H1 (cell line): Measurements from ENCODE around the gene HES2. TPM values are rescaled to one million over a fixed set of nuclear protein-coding genes. Genes with fewer than 3 reads are reported as not detected.

Experiments
- CTCF ChIA-PET: fragments of 300-600 bp; sonication (Branson Sonifier 250); formaldehyde crosslinking; loops from one replicate; lab custom pipeline; 2021; ENCODE audit not compliant: partially characterized antibody; lab: Charles Lee
- POLR2A ChIA-PET: fragments of 300-600 bp; sonication (Branson Sonifier 250); formaldehyde crosslinking; loops from one replicate; lab custom pipeline; 2021; ENCODE audit warnings: inconsistent platforms; ENCODE audit not compliant: partially characterized antibody; lab: Charles Lee
- DNase-seq, 2 experiments: peaks; one replicate each; pipeline versions ENCODE4 v3.0.0 to v3.0.0-alpha.2; 2010 to 2022; ENCODE audit warnings: low spot score in 2 of 2, low read depth in 1 of 2, mixed read lengths in 1 of 2
- FAIRE-seq: peaks from 2 replicates; lab custom pipeline; 2011; peaks lifted over from hg19 to GRCh38; lab: Jason Lieb, UNC
- H2AFZ ChIP-seq: 2 replicates; pipeline ENCODE4 v1.8.1; 2012; ENCODE audit warnings: low read length, inconsistent platforms
- H2AK5ac ChIP-seq: 2 replicates; pipeline ENCODE4 v1.6.1; 2013; ENCODE audit warnings: low read depth, low read length
- H2BK120ac ChIP-seq: replicated peaks from 2 replicates; pipeline ENCODE3; 2013; ENCODE audit warnings: low read depth, low read length, inconsistent platforms
- H2BK12ac ChIP-seq: 2 replicates; pipeline ENCODE4 v1.6.1; 2013; ENCODE audit warnings: low read depth, low read length
- H2BK15ac ChIP-seq: 2 replicates; pipeline ENCODE4 v1.6.1; 2013; ENCODE audit warnings: low read length
- H2BK20ac ChIP-seq: 2 replicates; pipeline ENCODE4 v1.6.1; 2013; ENCODE audit warnings: low read length
- H2BK5ac ChIP-seq: 2 replicates; pipeline ENCODE4 v1.6.1; 2013; ENCODE audit warnings: low read depth, low read length
- H3K14ac ChIP-seq: 2 replicates; pipeline ENCODE4 v1.6.1; 2013; ENCODE audit warnings: inconsistent platforms; ENCODE audit not compliant: insufficient read length
- H3K18ac ChIP-seq: 2 replicates; pipeline ENCODE4 v1.6.1; 2013; ENCODE audit warnings: low read length; ENCODE audit errors: extremely low read depth
- H3K23ac ChIP-seq: 2 replicates; pipeline ENCODE4 v1.6.1; 2013; ENCODE audit warnings: inconsistent platforms; ENCODE audit not compliant: insufficient read length
- H3K23me2 ChIP-seq: 2 replicates; pipeline ENCODE4 v1.6.1; 2013; ENCODE audit warnings: low read depth, low read length
- H3K27ac ChIP-seq: 2 replicates; pipeline ENCODE4 v1.6.1; 2011; ENCODE audit warnings: low read depth, low read length, inconsistent platforms
- H3K27me3 ChIP-seq, 4 experiments: replicated peaks in 1 of 4; 1 replicate in 1 of 4; 2 replicates in 3 of 4; pipeline versions ENCODE4 v1.6.1 to v1.8.1; 2011 to 2013; ENCODE audit warnings: low read length in 3 of 4, mild to moderate bottlenecking in 3 of 4, inconsistent platforms in 2 of 4, mixed read lengths in 2 of 4, moderate library complexity in 1 of 4; ENCODE audit not compliant: control insufficient read depth in 3 of 4, insufficient read depth in 3 of 4; ENCODE audit errors: extremely low read depth in 1 of 4
- H3K36me3 ChIP-seq, 4 experiments: 2 replicates each; pipeline versions ENCODE4 v1.6.1 to v1.8.1; 2011 to 2013; ENCODE audit warnings: mild to moderate bottlenecking in 4 of 4, low read length in 3 of 4, moderate library complexity in 2 of 4, control low read depth in 1 of 4, inconsistent platforms in 1 of 4; ENCODE audit not compliant: insufficient read depth in 4 of 4, control insufficient read depth in 2 of 4
- H3K4ac ChIP-seq: replicated peaks from 2 replicates; pipeline ENCODE3; 2013; ENCODE audit warnings: low read length, low read depth, mixed read lengths, inconsistent platforms; ENCODE audit not compliant: insufficient read length
- H3K4me1 ChIP-seq, 4 experiments: replicated peaks in 1 of 4; 1 replicate in 1 of 4; 2 replicates in 3 of 4; pipeline versions ENCODE4 v1.6.1 to v1.8.1; 2011 to 2013; ENCODE audit warnings: low read length in 3 of 4, inconsistent platforms in 2 of 4, mixed read lengths in 1 of 4; ENCODE audit not compliant: insufficient read depth in 4 of 4, control insufficient read depth in 3 of 4
- H3K4me2 ChIP-seq, 2 experiments: 2 replicates each; pipeline versions ENCODE4 v1.6.1 to v1.8.1; 2011 to 2013; ENCODE audit warnings: low read depth in 2 of 2, low read length in 2 of 2, control low read depth in 1 of 2, inconsistent platforms in 1 of 2, mild to moderate bottlenecking in 1 of 2; ENCODE audit not compliant: insufficient read depth in 1 of 2
- H3K4me3 ChIP-seq, 4 experiments: fragments of 200-600, 300-600 bp in 1 of 4; sonication (generic), shearing (Covaris generic), sonication (Bioruptor Twin) in 1 of 4; 2 replicates each; pipeline versions ENCODE4 v1.5.1 to v1.8.1; 2011 to 2016; ENCODE audit warnings: low read length in 4 of 4, low read depth in 3 of 4, control low read depth in 2 of 4, inconsistent platforms in 2 of 4, mild to moderate bottlenecking in 2 of 4, mixed read lengths in 1 of 4, moderate library complexity in 1 of 4; ENCODE audit not compliant: insufficient read depth in 2 of 4; ENCODE audit errors: extremely low read depth in 1 of 4
- H3K56ac ChIP-seq: replicated peaks from 2 replicates; pipeline ENCODE3; 2013; ENCODE audit warnings: low read depth, mild to moderate bottlenecking, mixed read lengths, low read length, inconsistent platforms; ENCODE audit not compliant: insufficient read length
- H3K79me1 ChIP-seq: 2 replicates; pipeline ENCODE4 v1.6.1; 2013; ENCODE audit warnings: low read depth, low read length, control low read depth
- H3K79me2 ChIP-seq, 2 experiments: 2 replicates each; pipeline versions ENCODE4 v1.6.1 to v1.8.1; 2012 to 2013; ENCODE audit warnings: low read length in 2 of 2, mild to moderate bottlenecking in 2 of 2, inconsistent platforms in 1 of 2; ENCODE audit not compliant: insufficient read depth in 2 of 2, control insufficient read depth in 1 of 2
- H3K9ac ChIP-seq, 4 experiments: replicated peaks in 1 of 4; 1 replicate in 1 of 4; 2 replicates in 3 of 4; pipeline versions ENCODE4 v1.6.1 to v1.8.1; 2011 to 2013; ENCODE audit warnings: low read depth in 3 of 4, low read length in 3 of 4, control low read depth in 2 of 4, mild to moderate bottlenecking in 2 of 4, moderate library complexity in 2 of 4, inconsistent platforms in 1 of 4; ENCODE audit errors: extremely low read depth in 1 of 4
- H3K9me3 ChIP-seq, 2 experiments: 2 replicates each; pipeline versions ENCODE4 v1.6.1 to v1.8.1; 2012 to 2013; ENCODE audit warnings: mild to moderate bottlenecking in 2 of 2, moderate library complexity in 2 of 2, control low read depth in 1 of 2, inconsistent platforms in 1 of 2, low read depth in 1 of 2, low read length in 1 of 2, mixed read lengths in 1 of 2; ENCODE audit not compliant: insufficient read depth in 2 of 2
- H4K20me1 ChIP-seq, 2 experiments: replicated peaks in 1 of 2; 2 replicates each; pipeline versions ENCODE3 to v1.8.1; 2011 to 2013; ENCODE audit warnings: inconsistent platforms in 2 of 2, low read length in 2 of 2, mild to moderate bottlenecking in 1 of 2; ENCODE audit not compliant: insufficient read depth in 2 of 2, control insufficient read depth in 1 of 2
- H4K5ac ChIP-seq: 2 replicates; pipeline ENCODE4 v1.6.1; 2013; ENCODE audit warnings: low read length, low read depth, mixed read lengths, inconsistent platforms; ENCODE audit not compliant: insufficient read length
- H4K8ac ChIP-seq: 2 replicates; pipeline ENCODE4 v1.8.0; 2013; ENCODE audit warnings: mild to moderate bottlenecking, moderate library complexity, low read length, inconsistent platforms; ENCODE audit not compliant: insufficient read depth; ENCODE audit errors: extremely low read depth
- H4K91ac ChIP-seq: replicated peaks from 2 replicates; pipeline ENCODE3; 2013; ENCODE audit warnings: low read length, mixed read lengths, inconsistent platforms; ENCODE audit not compliant: insufficient read length
- EZH2 ChIP-seq: fragments of 200-600 bp; sonication (generic); IDR thresholded peaks from 2 replicates; pipeline ENCODE4 v1.7.1; 2012; ENCODE audit warnings: low read depth, mild to moderate bottlenecking, moderate library complexity, low read length, inconsistent platforms; ENCODE audit not compliant: severe bottlenecking
- FOSL1 ChIP-seq: IDR thresholded peaks from 2 replicates; pipeline ENCODE4 v1.6.1; 2011; ENCODE audit warnings: mild to moderate bottlenecking, low read depth, low read length, moderate library complexity; ENCODE audit not compliant: insufficient read depth
- JUN ChIP-seq: IDR thresholded peaks from 2 replicates; pipeline ENCODE4 v1.6.1; 2011; ENCODE audit warnings: low read depth, mild to moderate bottlenecking, improper control_type of control experiment, low read length
- NANOG ChIP-seq: IDR thresholded peaks from 2 replicates; pipeline ENCODE4 v1.6.1; 2011; ENCODE audit warnings: low read length, low read depth, mild to moderate bottlenecking, inconsistent platforms; ENCODE audit not compliant: insufficient read depth, poor library complexity, severe bottlenecking
- POU5F1 ChIP-seq: IDR thresholded peaks from 2 replicates; pipeline ENCODE4 v1.6.1; 2011; ENCODE audit warnings: low read depth, mild to moderate bottlenecking, low read length, moderate library complexity
- RNF2 ChIP-seq: fragments of 200-900, 300-1000 bp; sonication (generic); IDR thresholded peaks from 2 replicates; pipeline ENCODE4 v1.7.1; 2016; ENCODE audit warnings: borderline replicate concordance, low read depth, mild to moderate bottlenecking, antibody characterized with exemption, low read length; ENCODE audit not compliant: poor library complexity, severe bottlenecking; ENCODE audit errors: missing control alignments
- USF2 ChIP-seq: IDR thresholded peaks from 2 replicates; pipeline ENCODE4 v1.6.1; 2011; ENCODE audit warnings: low read length, improper control_type of control experiment
- WGBS, 2 experiments: shearing (Covaris generic) in 1 of 2; methylation state at CpG; one replicate each; pipeline versions ENCODE4 v1.1.6 to v1.1.7; 2013 to 2015; ENCODE audit warnings: low lambda C conversion rate in 2 of 2, mixed read lengths in 2 of 2, inconsistent platforms in 1 of 2, low coverage in 1 of 2, missing lambda C conversion rate in 1 of 2; ENCODE audit not compliant: insufficient replicate concordance in 2 of 2, insufficient coverage in 1 of 2, insufficient read length in 1 of 2; ENCODE audit errors: extremely low coverage in 1 of 2, missing lambda C conversion rate in 1 of 2; 5-methylcytosine and 5-hydroxymethylcytosine counted together
- polyA plus RNA-seq, 7 experiments: library from polyadenylated mRNA; depleted of rRNA in 3 of 7; stranded (reverse) in 5 of 7; unstranded in 2 of 7; fragments of >200 nt in 5 of 7; fragments of 200-250 nt in 2 of 7; gene quantifications; 1 replicate in 5 of 7; 2 replicates in 1 of 7; 4 replicates in 1 of 7; pipeline versions ENCODE4 v1.2.1 to v1.2.3, GENCODE V29; 2011 to 2013; ENCODE audit warnings: missing spikeins in 2 of 7, mixed read lengths in 2 of 7
- total RNA-seq: library from RNA; stranded (reverse); fragmentation: NEBNext Ultra II Directional; extraction: Animal tissue kit (Norgen Biotek cat#: 25700); gene quantifications from 2 replicates; pipeline ENCODE4 v1.2.1, GENCODE V29; 2021

The HES2 gene
- total and polyA plus RNA-seq, 2 of the 8 experiments (the other 6 are each of a cell fraction or from before 2014, with no cell fraction given), result 0.15 to 0.53 TPM

- Histone ChIP-seq H3K79me1 (no peaks in the 10 kb centered on the region), H3K79me2 (no peaks in the 10 kb centered on the region), H3K9ac (no peak overlapping the region), H3K23me2 (no peaks in the 10 kb centered on the region), H2AFZ (no peak overlapping the region), H3K23ac (no peak overlapping the region), H3K14ac (no peak overlapping the region), H3K4me1 (peaks cover 2 to 6% (median 5%) of the 10 kb centered on the region in 4 experiments; a peak in 5 of 7 replicates), H4K91ac (no peak overlapping the region), H2AK5ac (no peak overlapping the region), H3K9me3 (no peaks in the 10 kb centered on the region), H3K27ac (no peak overlapping the region), H3K4me2 (no peak overlapping the region), H2BK12ac (no peak overlapping the region), H3K56ac (no peak overlapping the region), H3K4ac (no peak overlapping the region), H4K5ac (no peak overlapping the region), H2BK5ac (no peak overlapping the region), H4K8ac (no peak overlapping the region), H4K20me1 (no peaks in the 10 kb centered on the region), H3K27me3 (peaks cover 14 to 36% (median 35%) of the 10 kb centered on the region in 4 experiments), H2BK20ac (no peak overlapping the region), H2BK120ac (no peak overlapping the region), H3K4me3 (no peak overlapping the region), H3K36me3 (no peaks in the 10 kb centered on the region), H2BK15ac (no peak overlapping the region), H3K18ac (no peak overlapping the region)
- ChIA-PET CTCF (interaction anchor here (0.6 to 58.4 kb wide), 15 partner anchors 7 to 175 kb away, joined by 3 to 1769 read pairs (median 5); partner anchors contain the start of gene ESPN), POLR2A (interaction anchor here (1.0 to 1.5 kb wide), 2 partner anchors 19 to 68 kb away, joined by 3 read pairs; no protein-coding TSS in a partner anchor)
- FAIRE-seq (no peak), DNase-seq (no peak)
- WGBS, 2 experiments, result 88% methylated on average over 6 of the region's 6 CpGs; no CpG with 5 or more reads in 1 of the 2 experiments
- no peak for TF ChIP-seq POU5F1
- no peak for TF ChIP-seq JUN
- no peak for TF ChIP-seq NANOG
- no peak for TF ChIP-seq USF2
- TF ChIP-seq RNF2, result no peak
- TF ChIP-seq EZH2, result no peak
- no peak for TF ChIP-seq FOSL1
Observed at GRCh38 chr1:6412896-6413295, 6.8 kb downstream of the HES2 start.
